HG03439 (cell line): ENCODE data around the gene AKAP13.

Source experiments
- ATAC-seq: cut with Tn5 transposase; IDR thresholded peaks from one replicate; pipeline ENCODE4 v1.9.1; 2021; ENCODE audit warnings: mild to moderate bottlenecking, moderate library complexity; ENCODE audit not compliant: unreplicated experiment

AKAP13 gene

DNA sequence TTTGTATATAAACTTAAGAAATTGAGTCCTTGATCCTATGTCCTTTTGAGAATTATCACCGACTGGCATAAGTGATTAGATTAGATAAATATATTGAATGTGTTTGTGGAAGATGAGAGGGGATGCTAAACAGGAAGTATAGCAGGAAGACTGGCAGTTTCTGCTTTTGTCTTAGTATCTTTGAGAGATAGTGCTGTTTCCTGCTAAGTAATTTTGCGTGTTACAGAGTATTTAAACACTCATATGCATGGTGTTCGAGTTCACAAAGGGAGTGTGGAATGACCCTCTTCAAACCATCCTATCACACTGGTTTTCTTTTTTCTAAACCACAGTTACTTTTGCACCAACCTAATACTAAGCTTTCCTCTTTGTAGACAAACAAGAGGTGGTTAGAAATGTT is 308.3 kb downstream of the AKAP13 start:
- ATAC-seq = no peak

DNA sequence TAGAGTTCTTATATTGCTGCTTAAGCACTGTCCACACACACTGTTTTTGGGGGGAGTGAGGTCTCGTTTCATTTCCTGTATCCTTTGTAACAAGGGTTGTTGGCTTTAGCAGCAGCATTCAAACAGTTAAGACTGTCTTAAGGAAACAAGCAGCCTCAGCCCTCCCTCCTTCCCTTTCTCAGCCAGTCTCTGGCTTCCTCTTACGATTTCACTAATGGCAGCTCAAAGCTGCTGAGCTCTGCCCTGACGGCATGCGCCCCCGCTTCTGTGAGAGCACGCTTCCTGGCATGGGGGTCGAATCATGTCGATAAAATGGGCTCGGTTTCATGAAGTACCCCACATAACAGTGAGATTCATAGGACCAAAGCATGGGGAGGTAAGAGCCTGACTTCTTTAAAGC is 309.3 kb downstream of the AKAP13 start:
- no peak for ATAC-seq

DNA sequence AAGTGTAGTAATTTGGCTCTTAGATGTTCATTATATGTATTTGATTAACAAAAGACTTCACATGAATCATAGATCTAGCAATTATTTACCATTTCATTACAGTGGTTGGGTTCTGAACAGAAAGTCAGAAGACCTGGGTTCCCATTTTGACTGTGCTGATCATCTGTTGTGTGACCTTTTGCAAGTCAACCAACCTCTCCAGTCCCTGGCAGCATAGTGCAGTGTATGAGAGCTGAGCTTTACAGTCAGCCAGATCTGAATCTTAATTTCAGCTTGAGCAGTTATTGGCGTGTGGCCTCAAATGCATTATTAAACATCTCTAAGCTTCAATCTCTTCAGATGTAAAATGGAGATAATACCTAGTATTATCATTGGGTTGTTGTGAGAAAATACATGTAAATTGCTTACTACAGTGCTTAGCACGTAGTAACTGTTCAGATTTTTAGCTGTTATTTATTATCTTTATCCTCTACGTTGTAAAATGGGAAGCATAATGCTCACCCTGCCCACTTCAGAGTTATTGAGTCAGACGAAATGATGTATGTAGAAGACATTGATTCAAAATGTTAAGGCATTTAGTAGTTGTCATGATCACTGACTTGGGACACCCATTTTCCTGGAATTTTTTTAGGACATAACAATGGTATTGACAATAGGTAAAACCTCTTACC is 310.3 kb downstream of the AKAP13 start:
- no peak for ATAC-seq

DNA sequence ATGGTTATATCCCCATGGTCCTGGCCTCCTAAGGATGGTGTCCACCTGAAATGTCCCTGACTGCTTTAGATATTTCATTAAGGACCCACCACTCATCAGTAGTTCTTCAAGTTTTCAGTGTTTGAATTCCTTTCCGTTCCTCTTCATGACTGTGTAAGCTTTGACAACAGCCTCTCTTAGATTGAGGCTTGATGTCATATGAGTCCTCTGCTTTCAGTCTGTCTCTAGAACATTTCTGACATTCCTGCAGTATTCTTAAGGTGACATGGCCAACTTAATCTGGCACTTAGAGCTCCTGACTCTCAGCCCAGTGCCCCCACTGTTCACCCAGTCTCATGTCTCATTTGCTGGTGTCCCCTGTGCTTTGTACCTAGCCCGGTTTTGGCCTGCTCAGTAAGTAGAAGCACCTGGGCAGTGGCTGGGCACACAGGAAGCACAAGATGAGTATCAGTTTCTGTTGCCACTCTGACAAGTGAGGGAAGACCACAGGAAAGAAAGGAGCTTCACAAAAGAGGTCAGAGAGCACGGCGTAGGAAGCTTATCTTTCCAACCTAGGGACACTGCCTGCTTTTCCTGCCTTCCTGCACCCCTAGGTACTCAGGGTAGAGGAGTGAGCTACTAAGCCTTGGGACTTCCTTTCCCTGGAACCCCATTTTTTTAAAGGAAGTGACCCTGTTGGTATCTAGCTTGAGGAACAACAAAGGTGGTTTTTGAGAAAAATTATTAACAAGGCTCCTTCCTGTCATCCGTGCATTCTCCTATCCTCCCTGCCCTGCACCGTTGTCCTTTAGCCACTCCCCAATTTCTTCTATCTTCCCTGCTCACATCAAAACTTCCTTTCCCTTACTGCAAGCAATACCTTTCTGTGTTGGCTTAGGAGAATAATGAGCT is 311.2 kb downstream of the AKAP13 start:
- ATAC-seq = no peak

DNA sequence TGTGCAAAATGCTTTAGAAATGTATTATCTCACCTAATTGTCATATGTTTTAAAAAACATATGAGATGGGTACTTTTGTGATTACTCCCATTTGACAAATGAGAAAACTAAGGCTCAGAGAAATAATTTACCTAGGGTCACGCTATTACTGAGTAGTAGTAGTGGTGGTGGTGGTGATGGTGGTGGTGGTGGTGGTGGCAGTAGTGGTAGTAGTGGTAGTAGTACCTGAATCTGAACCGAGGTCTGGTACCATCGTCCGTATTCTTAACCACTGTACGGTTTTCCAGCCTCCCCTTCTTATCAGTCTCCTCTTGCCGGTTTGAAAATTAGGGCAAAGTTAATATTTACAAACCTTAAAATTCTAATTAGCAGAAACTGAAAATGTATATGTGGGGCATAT is 311.9 kb downstream of the AKAP13 start:
- ATAC-seq = no peak

DNA sequence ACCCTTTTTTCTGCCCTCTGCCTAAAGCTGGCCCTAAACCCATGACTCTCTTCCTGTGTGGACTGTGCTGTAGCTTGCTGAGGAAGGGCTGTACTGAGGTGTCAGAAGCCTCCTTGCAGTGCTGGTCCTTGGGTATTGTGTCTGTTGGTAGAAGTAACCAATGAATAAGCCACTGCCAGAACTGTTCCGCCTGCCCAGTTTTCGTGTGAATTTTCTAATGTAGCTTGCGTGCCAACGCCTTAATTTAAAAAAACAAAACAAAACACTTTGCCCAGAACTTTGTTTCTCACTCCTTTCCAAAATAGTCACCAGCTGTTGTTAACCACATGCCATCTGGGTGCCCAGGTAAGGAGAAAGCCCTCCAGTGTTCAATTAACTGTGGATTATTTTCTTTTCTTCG is 312.5 kb downstream of the AKAP13 start:
- peak; percentile 51 for ATAC-seq

DNA sequence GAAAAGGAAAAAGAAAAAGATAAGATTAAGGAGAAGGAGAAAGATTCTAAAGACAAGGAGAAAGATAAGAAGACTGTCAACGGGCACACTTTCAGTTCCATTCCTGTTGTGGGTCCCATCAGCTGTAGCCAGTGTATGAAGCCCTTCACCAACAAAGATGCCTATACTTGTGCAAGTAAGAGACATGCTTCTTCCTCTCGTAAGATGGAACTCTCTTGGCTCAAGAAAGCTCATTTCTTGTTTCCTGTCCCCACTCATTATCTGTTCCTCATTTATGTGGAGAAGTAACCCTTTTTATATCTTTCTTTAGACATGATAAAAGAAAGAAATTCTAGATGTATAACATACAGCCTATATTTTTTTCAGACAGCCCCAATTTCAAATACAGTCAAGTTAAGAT is 312.9 kb downstream of the AKAP13 start:
- no peak for ATAC-seq

DNA sequence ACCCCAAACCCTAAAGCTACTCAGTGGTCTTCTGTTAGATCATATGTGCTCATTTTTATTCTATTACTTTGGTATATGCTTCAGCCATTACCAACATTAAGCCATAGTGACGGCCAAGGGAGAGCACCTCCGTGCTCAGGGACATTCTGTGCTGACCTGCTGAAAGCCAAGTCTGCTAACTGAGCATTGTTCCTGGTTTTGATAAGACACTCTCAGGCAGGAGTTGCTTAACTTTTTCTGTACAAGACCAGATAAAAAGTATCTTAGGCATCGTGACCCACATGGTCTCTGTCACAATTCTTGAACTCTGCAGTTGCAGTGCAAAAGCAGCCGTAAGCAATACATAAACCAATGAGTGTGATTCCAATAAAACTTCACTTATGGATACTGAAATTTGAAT is 313.7 kb downstream of the AKAP13 start:
- no peak for ATAC-seq

DNA sequence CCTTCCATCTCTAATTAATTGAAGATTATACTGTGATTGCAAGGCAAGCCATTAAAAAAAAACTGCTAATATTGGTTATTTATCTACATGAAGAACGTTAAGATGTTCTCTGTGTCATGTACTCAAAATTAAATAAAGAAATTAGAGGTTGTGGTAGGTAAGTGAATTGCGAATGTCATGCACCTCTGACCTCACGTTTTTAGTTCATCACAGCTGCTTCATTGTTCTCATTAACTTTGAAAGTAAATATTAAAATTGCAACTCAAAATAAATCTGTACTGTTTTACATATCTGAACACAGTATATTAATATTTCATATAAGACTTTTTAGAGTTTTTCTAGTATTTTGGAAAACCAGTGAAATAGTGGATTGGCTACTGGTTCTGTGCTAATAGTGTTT is 320.4 kb downstream of the AKAP13 start:
- ATAC-seq = no peak

DNA sequence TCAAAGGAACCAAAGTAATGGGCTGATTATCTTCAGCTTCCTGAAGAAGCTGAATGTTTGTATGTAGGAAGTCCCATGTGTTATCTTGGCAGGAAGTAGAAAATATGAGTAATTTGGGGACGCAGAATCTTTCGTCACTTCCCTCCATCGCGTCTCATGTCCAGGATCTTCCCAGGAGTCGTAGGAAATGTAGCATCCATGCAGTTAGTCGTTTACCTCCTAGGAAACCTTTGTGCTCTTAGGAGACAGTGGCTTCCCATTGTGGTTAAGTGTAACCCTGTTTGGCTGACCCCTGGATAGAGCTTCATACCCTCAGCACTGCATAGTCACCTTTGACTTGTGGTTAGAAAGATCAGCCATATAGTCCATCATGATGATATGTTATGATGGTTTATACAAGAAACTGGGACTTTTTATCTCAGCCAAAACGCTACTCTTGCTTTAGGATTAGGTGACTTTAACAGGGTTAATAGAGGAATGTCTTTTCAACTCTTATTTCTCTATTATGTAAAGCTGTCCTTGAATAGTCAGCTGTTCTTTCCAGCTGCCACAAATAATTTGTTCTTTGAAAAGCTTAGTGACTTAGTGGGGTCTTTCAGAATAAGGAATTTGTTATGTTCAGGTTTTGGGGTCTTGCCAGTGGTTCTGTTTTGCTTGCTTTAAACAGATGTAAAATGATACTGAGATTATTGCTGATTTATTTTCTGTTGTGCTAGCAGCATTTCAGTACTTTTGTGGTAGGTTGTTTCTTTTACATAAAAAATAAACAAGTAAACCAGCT is 322.1 kb downstream of the AKAP13 start:
- no peak for ATAC-seq

DNA sequence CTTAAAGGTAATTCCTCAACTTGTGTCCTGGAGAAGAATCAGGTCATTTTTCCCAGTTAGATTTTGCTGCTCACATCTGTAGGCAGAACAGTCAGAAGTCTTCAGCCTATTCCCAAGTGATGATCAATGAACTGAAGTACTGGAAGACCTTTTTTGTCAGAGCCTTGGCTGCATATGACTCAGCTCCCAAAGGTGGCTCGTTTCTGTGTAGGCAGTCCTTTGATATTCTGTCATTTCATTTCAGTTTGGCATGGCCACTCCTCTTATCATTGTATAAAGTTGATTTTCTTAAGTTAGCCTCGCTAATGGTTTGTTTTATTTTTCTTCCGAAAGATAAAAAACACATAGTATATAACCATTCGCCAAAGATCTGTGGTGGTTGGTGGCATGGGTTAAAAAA is 323.7 kb downstream of the AKAP13 start:
- ATAC-seq = no peak

DNA sequence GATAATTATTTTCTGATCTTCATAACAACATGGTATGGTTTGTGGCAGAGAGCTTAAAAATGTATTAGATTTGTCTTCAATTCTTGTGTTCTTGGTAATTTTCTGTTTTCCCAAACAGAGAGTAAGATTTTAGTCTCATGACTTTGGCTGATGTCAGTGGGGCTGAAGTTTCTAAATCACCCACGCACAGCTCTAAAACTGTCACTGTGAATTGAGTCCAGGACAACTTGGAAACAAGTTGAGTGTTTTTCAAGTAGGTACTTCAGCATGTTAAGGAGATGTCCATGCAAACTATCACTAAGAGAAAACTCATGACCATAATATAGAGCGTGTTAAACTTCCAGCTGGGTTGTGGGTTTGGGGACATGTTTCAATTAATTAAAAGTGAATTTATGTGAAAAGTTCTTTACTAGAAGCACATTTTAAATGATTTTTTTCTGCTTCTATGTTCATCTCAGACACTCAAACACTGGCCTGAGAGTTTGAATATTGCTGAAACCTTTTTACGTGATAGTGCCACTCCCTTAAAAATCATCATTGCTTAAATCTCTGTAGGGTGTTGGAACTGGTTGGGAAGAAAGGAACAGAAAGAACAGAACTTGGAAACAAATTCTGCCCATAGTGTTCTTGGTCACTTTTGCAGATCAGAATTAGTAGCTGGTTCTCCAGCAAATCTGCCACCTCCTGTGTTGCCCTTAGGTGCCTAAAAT is 324.5 kb downstream of the AKAP13 start:
- ATAC-seq = no peak

DNA sequence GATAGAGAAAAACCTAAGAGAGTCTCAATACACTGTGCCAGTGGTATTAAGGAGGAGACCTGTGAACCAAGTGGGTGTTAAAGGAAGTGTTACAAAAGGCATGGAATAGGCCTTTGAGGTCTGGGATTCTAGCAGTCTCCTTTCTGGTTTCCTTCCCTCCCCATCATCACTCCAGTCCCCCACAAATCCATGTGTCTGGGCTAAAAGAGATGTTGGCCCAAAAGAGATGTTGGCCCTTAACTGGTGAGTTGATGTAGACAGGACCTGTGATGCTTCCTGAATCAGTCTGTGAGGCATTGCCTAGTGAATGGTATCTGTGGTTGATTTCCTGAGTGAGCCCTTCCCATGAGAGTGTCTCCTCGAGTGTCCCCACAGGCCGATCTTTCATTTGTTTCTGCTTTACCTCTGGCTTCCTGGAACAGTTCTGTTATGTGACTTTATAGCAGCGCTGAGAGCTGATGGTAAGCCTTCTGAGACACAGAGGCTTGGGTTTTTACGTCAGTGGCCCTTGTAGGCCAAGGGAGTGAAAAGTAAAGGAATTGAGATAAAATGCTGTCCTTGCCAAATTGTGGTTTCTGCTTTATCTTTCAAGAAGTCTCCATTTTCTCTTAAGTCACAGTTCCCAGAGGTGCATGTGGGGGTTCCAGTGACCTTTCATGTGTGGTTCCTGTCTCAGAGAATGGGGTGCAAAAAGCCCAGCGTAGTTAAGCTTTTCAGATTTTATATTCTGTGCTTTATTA is 326.5 kb downstream of the AKAP13 start:
- ATAC-seq = no peak

DNA sequence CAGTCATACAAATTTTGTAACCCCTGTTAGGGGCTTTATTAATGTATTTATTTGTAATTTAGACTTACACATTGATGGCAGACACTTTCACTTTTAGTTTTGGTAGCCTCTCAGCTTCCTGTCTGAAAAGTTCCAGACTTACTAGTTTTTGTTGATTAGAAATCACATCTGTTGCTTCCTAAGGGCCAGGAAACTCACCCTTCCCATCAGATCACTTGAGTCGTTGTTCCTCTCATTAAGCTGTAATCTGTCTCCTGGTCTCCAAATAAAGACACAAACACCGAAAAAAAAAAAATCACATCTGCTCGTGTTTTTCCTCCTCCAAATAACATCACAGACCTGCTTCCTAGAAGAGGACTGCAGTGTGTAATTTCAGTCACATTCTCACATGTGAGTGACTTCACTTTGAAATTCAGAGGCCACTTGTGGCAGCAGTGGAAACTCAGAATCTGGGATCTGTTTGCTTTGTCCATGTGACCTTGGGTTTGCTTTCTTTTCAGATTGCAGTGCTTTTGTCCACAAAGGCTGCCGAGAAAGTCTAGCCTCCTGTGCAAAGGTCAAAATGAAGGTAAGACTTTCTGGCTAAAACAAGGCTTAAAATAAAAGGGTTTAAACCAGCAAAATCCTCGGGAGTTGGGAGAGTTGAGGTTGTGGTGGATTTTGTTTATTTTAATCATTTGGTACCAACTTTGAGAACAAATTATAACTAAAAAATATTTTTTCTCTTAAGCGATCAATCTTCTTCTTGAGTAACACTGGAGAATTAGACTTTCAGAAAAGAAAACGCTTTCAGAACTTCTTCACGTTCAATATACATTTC is 327.3 kb downstream of the AKAP13 start:
- no peak for ATAC-seq

DNA sequence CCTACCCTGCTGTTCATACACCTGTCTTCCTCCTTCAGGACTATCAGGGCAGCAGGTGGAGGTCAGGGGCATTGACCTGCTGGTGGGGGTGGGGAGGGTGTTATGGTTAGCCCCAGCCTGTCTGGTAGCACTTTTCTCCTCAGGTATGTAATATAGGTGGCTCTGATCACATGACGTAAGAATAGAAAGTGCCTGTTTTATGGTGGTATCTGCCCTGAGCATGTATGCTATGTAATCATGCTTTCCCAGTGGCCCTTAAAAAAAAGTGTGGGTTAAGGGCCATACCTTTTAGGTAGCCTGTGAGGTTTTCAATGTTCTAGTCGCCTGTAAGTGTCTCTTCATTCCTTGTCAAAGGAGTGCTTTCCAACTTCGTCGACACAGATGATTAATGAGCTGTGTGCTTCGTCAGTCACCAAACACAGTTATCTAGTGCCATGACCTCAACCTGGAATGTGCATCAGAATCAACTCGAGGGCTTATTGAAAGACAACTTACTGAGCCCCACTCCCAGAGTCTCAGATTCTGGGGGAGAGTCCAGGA is 328.1 kb downstream of the AKAP13 start:
- no peak for ATAC-seq

DNA sequence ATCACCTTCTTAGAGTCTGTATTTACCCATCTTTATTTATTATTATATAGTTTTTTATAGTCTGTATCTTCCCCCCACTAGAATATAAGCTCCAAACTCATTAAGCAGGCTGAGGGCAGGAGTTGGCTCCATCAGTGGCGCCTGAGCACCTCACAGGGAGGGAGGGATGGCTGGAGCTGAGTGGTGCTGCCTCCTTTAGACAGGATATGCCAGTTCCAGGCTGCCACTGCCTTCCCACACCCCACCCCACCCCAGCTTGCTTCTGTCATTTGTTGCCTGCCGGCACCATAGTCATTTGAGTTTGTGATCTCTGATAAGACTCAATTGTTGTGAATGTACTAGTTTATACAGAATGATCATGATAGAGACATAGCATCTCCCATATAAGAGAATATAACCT is 328.8 kb downstream of the AKAP13 start:
- ATAC-seq = no peak

DNA sequence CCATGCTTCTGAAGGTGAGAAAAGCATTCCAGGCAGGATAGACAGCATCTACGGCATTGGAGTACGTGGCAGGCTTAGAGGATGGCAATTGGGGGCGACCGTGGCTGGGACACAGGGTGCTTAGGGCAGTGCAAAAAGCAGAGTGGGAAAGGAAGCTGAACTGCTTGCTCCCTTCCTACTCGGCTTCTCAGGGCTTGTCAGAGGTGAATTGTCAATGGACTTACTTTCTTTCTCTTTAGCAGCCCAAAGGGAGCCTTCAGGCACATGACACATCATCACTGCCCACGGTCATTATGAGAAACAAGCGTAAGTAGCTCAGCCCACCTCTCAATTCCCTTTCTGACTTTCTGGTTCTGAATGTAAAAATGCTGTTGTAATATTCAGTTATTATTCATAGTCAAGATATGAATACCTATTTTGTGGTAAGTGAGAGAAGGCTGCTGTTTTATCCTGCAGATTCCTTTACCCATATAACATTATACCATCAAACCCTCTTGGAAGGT is 330.0 kb downstream of the AKAP13 start:
- peak; percentile 69 for ATAC-seq

DNA sequence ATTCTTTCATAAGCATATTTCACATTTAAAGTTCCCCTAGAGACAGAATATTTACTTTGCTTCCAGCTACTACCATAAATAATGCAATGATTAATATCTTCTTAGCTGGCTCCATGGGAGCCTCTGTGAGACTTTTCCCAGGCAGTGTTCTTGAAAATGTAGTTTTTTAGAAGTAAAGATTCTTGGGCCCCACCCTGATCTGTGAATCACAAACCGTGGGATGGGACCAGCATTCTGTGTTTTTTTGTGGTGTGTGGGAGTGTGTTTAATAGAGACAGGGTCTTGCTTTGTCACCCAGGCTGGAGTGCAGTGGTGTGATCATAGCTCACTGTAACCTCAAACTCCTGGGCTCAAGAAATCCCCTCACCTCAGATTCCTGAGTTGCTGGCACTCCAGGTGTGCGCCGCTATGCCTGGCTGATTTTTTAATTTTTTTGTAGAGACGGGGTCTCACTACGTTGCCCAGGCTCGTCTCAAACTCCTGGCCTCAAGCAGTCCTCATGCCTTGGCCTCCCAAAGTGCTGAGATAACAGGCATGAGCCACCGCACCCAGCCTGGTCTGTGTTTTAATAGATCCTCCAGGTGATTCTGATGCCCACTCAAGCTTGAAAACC is 331.3 kb downstream of the AKAP13 start:
- no peak for ATAC-seq

DNA sequence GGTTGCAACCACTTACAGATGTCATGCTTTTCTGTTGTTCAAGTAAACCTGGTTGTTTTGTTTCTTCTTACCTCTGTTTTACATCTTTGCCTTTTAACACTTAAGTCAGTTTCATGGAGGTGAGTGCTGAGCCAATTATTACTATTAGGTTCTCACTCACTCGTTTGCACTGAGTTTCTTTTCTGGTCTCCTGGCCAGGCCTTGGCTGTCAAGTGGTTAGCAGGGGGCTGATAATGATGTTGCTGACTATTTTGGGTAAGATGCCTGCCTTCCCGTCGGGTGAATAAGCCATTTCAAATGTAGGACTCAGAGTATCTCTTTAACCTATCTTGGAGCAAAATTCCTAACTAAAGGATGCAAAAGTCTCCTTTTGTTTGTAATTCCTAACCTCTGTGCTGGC is 335.9 kb downstream of the AKAP13 start:
- no peak for ATAC-seq
